GM18867 (cell line): ENCODE measurements around the gene SEZ6.

Experiments
- ATAC-seq: cut with Tn5 transposase; IDR thresholded peaks from one replicate; pipeline ENCODE4 v1.9.1; 2021; ENCODE audit warnings: mild to moderate bottlenecking, moderate library complexity; ENCODE audit not compliant: unreplicated experiment

The SEZ6 gene

GRCh38 chr17:29005936-29006511 is at the start of gene SEZ6:
Gene SEZ6 (minus strand): TSS chr17:29006033. CDS start chr17:29005869, 164 bp downstream.
- no peak for ATAC-seq

- no peak for ATAC-seq
These were observed 49.0 kb upstream of the SEZ6 start for GRCh38 chr17:29054835-29055234.

- ATAC-seq: no peak
These were observed 45.9 kb upstream of the SEZ6 start for GRCh38 chr17:29051731-29052130.

- no peak for ATAC-seq
These were observed 45.4 kb upstream of the SEZ6 start for GRCh38 chr17:29051194-29051593.

GRCh38 chr17:29050176-29050575 is 44.3 kb upstream of the SEZ6 start:
- no peak for ATAC-seq

- no peak for ATAC-seq
These were observed 43.8 kb upstream of the SEZ6 start for GRCh38 chr17:29049541-29050145.

- ATAC-seq: no peak
These were observed 42.9 kb upstream of the SEZ6 start for GRCh38 chr17:29048440-29049368.

GRCh38 chr17:29046473-29046839 is 40.6 kb upstream of the SEZ6 start:
- ATAC-seq: no peak

GRCh38 chr17:29045734-29046472 is 40.1 kb upstream of the SEZ6 start:
- no peak for ATAC-seq

GRCh38 chr17:29045026-29045425 is 39.2 kb upstream of the SEZ6 start:
- no peak for ATAC-seq

GRCh38 chr17:29043539-29044145 is 37.8 kb upstream of the SEZ6 start:
- ATAC-seq: no peak

GRCh38 chr17:29042679-29043538 is 37.1 kb upstream of the SEZ6 start, which contains the start of gene PIPOX:
Gene PIPOX (plus strand): TSS chr17:29043141. CDS start chr17:29043226, 85 bp downstream.
- ATAC-seq: no peak

GRCh38 chr17:29042026-29042678 is 36.3 kb upstream of the SEZ6 start:
- no peak for ATAC-seq

GRCh38 chr17:29041571-29041970 is 35.7 kb upstream of the SEZ6 start:
- no peak for ATAC-seq

- ATAC-seq: no peak
These were observed 35.3 kb upstream of the SEZ6 start for GRCh38 chr17:29041091-29041490.

- ATAC-seq: no peak
These were observed 34.1 kb upstream of the SEZ6 start for GRCh38 chr17:29039764-29040598.

GRCh38 chr17:29038085-29038795 is 32.4 kb upstream of the SEZ6 start:
- no peak for ATAC-seq

- no peak for ATAC-seq
These were observed 31.9 kb upstream of the SEZ6 start for GRCh38 chr17:29037739-29038084.
